HG03354 (cell line): Measurements from ENCODE around the gene ATXN1.

Source experiments
- ATAC-seq: cut with Tn5 transposase; IDR thresholded peaks from one replicate; pipeline ENCODE4 v1.9.1; 2021; ENCODE audit warnings: mild to moderate bottlenecking; ENCODE audit not compliant: unreplicated experiment, poor library complexity, severe bottlenecking

The ATXN1 gene

GRCh38 chr6:16600026-16600425 is 161.2 kb downstream of the ATXN1 start:
- ATAC-seq: no peak

GRCh38 chr6:16596616-16597331 is 164.5 kb downstream of the ATXN1 start:
- no peak for ATAC-seq

GRCh38 chr6:16595514-16596120 is 165.6 kb downstream of the ATXN1 start:
- ATAC-seq: no peak

GRCh38 chr6:16594849-16595248 is 166.4 kb downstream of the ATXN1 start:
- no peak for ATAC-seq

GRCh38 chr6:16592223-16592911 is 168.9 kb downstream of the ATXN1 start:
- no peak for ATAC-seq

- ATAC-seq: peak; percentile 88
Measured at GRCh38 chr6:16591396-16592222, 169.7 kb downstream of the ATXN1 start.

GRCh38 chr6:16585805-16586204 is 175.5 kb downstream of the ATXN1 start:
- no peak for ATAC-seq

GRCh38 chr6:16583144-16583762 is 178.0 kb downstream of the ATXN1 start:
- ATAC-seq: no peak

GRCh38 chr6:16582446-16583143 is 178.7 kb downstream of the ATXN1 start:
- ATAC-seq: peak; percentile 42

- ATAC-seq: no peak
Measured at GRCh38 chr6:16578695-16579285, 182.5 kb downstream of the ATXN1 start.

GRCh38 chr6:16576451-16577368 is 184.6 kb downstream of the ATXN1 start:
- ATAC-seq: peak; percentile 83

GRCh38 chr6:16575655-16576054 is 185.6 kb downstream of the ATXN1 start:
- ATAC-seq: no peak

- no peak for ATAC-seq
Measured at GRCh38 chr6:16572943-16573342, 188.3 kb downstream of the ATXN1 start.

GRCh38 chr6:16572317-16572716 is 188.9 kb downstream of the ATXN1 start:
- ATAC-seq: no peak

- no peak for ATAC-seq
Measured at GRCh38 chr6:16570946-16571345, 190.3 kb downstream of the ATXN1 start.

GRCh38 chr6:16570221-16570553 is 191.1 kb downstream of the ATXN1 start:
- ATAC-seq: no peak

GRCh38 chr6:16568128-16568527 is 193.1 kb downstream of the ATXN1 start:
- no peak for ATAC-seq

- ATAC-seq: no peak
Measured at GRCh38 chr6:16567071-16567470, 194.2 kb downstream of the ATXN1 start.
